GM18909 (cell line): ENCODE data around the gene SLC41A3.

Experiments
- ATAC-seq: cut with Tn5 transposase; IDR thresholded peaks from one replicate; pipeline ENCODE4 v1.9.1; 2021; ENCODE audit warnings: mild to moderate bottlenecking; ENCODE audit not compliant: unreplicated experiment, poor library complexity

Gene SLC41A3

GRCh38 chr3:126083913-126084767 lies at the start of gene SLC41A3:
Gene SLC41A3, minus strand, starts transcription at chr3:126084124. Its CDS starts 15,905 bp downstream, at chr3:126068219.
- peak; percentile 95 for ATAC-seq

GRCh38 chr3:126133606-126134005 lies 49.7 kb upstream of the SLC41A3 start:
- ATAC-seq: no peak

DNA sequence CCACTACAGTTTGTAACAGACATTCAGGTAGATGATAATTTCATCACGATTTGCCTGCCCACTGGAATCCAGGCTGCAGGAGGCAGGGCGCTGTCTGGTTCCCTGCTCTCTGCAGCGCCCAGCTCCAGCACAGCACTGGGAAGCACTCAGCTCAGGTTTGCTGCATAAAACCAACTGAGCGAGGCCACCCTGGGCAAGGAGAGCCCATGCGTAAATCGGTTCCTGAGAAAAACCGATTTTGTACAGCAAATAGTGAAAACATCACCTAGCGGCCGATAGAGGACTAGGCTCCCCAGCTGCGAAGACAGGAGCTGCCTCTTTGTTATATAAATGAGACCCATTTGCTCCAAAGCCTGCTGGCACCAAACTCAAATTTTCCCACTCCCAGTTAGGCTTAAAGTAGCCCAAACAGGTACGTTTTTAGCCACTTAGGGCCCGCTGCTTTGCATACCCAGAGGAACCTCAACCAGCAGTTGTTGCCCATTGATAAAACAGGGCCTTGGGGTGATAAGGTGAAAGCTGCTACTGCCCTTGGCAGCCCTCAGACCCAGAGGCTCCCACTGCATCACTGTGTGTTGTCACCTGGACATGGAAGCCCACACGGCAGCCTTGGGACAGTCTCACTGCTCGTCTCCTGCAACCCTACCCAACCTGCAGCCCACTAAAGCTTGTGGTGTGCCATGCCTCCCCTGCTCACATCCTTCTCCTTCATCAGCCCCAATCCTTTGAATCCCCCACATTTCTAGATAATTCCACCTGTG lies 49.0 kb upstream of the SLC41A3 start:
- ATAC-seq: no peak

GRCh38 chr3:126131881-126132750 lies 48.2 kb upstream of the SLC41A3 start:
- ATAC-seq: no peak

DNA sequence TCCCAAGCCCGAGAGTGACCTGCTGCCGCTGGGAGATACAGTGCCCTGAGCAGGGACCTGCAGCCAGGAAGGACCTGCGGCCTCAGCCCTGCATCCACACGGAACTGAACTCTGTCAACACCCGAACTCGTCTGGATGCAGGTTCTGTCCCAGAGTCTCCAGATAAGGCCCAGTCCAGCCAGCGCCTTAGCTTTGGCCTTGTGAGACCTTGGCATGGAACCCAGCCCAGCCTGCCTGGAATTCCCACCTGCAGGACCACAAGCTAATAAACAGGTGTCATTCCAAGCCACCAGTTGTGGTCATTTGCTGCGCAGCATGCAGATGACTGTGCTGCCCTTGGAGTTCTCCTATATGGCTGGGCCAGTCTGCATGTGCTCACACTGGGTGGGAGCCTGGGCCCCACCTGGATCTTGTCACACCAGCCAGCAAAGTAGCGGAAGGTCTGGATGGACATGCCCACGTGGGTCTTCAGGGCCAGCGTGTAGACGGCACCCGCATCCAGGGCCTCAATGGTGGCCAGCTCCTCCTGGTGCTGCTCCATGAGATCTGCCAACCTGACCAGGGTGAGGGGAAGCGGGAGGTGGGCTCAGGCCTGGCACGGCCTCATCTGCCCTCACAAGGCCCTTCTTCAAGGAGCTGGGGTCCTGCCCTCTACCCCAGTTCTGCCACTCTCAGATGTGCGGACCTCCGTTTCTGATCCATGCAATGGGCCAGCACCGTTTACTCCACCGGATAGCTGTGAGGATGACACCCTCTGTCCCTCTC lies 47.2 kb upstream of the SLC41A3 start:
- ATAC-seq: no peak

DNA sequence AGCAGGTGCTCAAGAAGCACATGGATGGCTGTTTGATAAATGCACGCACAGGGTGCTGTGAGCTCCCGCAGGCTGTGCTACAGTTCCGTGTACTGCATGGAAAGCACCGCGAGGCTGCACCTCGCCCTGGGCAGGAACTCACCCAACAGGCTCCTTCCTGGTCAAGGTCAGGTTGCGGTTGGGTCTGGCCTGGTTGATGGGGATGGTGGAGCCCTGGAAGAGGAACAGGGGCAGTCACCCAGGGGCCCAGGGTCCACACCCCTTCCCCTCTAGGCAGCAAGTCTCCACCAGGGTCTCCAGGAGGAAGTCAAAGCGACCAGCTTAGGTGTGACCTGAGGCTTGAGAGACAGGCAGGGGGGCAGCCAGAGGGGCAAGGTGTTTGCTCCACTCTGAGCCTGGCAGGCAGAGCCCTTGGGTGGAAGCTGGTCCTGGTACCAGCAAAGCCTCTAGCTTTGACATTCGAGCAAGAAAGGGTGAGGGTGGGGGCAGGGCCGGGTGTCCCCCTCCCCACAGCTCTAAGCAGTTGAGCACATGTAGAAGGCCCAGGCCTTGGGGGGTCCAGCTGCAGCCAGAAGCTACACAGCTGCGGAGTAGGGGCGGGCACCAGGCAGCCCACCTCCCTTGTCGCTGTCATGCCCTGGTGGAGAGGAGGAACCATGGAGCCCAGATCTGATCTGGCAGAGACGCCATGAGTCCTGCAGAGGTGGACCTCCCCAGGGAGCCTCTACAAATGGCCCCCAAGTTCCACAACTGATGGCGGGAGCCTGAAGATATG lies 46.3 kb upstream of the SLC41A3 start:
- no peak for ATAC-seq

DNA sequence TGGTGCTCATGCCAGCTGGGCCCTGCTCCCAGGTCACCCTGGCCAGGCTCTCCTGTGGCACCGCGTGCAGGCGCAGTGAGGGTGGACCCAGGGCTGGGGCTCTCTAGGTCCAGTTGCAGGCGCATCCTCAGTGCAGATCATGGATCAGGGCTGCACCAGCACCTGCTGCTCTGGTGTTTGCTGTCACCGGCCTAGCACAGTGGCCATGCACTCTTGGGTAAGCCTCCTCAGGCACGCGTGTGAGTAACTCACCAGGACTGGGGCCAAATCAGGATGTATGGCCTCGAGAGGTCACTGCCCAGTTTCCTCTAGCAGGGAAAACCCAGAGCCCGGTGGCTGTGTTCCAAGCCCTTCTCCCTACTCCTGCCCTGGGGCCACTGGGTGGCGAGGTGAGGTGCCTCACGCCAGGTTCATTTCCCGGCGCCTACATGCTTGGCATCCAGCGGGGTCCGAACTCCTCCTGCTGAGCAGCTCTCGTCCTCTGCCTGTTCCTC lies 45.5 kb upstream of the SLC41A3 start:
- ATAC-seq: no peak

DNA sequence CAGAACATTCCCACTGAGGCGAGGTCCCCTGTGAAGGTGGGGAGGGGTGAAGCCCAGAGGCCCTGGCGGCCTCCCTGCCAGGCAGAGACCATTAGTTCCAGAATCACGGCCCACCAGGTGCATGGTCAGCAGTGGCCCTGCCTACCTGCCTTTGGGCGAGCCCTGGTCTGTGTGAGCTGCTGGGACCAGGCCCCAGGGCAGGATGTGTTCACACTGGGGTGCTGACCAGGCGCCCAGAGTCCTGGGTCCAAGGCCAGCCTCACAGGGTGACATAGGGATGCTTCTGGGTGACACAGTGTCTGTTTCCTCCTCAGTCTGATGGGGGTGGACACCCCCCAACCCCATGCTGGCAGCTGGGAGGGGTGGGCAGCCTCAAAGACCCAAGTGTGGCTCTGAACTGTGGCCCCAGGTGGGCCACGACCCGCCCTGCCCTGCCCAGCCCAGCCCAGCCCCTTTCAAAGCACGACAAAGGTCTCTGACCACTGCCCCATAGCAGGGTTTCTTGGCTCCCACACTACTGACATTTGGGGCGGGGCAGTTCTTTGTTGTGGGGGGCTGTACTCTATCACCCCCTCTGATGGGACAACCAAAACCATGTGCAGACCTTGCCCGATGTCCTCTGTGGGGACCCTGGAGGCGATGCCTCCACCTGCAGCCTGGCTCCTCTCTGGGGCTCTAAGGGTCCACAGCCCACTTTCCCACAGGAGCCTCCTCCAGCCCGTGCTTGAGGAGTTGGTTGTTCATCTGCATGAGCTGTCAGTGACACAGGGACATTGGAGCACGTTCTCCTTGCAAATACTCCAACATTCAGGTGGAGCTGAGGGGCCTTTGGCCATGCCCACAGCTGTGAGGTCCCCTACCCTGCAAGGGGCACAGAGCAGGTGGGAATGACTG lies 44.8 kb upstream of the SLC41A3 start:
- no peak for ATAC-seq

- ATAC-seq: no peak
Observed at GRCh38 chr3:126127904-126128303, 44.0 kb upstream of the SLC41A3 start.

DNA sequence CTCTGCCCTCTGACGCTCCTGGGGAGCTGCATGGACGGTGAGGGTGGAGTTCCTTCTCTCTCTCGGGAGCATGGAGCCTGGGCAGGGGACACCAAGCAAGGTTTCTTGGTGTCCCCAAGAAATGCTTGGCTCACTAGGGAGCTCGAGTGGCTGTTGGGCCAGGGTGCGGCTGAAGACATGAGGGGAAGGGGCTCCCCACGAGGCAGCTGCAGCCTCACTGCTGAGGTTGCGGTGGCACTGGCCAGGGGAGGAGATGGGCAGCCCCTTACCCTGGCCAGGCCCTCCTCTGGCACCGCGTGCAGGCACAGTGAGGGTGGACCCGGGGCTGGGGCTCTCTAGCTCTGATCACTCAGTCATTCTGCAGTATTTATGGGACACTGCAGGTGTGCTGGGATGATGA lies 43.5 kb upstream of the SLC41A3 start:
- no peak for ATAC-seq

DNA sequence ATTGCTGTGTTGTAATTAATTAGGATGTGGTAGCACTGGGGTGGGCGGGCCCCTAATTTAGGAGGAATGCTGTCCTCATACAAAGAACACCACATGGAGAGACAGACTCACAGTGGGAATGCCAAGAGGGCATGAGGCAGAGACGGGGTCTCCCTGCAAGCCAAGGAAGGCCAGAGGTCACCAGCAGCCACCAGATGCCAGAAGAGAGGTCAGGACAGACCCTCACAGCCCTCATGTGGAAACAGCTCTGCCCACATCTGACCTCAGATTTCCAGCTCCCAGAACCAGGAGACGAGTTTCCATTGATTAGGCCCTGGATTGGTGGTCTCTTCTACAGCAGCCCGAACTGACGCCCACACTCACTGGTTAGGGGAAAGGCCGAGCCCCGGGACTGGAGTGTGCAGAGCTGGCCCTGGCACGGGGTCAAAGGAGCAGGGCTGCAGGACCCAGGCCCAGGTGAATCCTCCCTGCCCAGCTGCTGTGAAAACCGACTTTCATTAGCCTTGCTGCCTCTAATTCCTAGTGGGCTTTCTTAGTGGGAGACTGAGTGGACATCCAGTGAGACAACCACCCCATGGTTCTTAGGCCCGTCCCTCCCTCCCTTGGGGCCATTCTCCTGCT lies 43.0 kb upstream of the SLC41A3 start:
- no peak for ATAC-seq

DNA sequence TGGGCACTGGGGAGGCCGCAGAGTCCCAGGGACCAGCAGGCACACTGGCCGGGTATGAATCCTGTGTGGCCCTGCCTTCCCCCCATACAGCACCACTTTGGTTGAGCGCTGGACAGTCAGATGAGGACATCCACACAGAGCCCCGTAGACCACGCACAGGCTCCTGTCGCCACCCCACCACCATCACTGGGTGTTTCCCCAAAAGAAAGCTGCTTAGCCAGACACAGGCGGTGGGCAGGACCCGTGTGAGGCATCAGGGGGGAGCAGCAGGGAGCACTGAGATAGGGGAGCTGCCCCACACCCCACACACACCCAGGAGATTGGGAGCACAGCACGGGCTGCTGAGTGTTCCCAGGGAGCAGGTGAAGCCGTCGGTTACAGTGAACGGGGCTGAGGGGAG lies 42.4 kb upstream of the SLC41A3 start:
- no peak for ATAC-seq

GRCh38 chr3:126125781-126126251 lies 41.9 kb upstream of the SLC41A3 start:
- ATAC-seq: no peak

DNA sequence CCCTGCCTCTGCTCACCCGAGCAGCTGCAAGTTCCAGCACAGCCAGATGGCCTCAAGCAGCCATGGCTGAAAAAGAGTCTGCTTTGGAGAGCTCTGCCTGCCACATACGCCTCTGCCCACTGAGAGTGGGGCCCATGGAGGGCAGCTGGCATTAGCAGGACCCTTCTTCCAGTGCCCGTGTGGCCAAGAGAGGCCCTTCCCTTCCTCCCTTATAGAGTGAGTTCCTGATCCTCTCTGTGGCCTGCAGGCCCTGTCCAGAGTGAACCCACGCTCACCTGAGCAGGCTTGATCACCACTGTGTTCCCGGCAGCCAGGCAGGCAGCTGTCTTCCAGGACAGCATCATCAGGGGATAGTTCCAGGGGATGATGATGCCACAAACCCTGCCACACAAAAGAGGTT lies 41.4 kb upstream of the SLC41A3 start:
- no peak for ATAC-seq

GRCh38 chr3:126124896-126125295 lies 41.0 kb upstream of the SLC41A3 start:
- no peak for ATAC-seq

DNA sequence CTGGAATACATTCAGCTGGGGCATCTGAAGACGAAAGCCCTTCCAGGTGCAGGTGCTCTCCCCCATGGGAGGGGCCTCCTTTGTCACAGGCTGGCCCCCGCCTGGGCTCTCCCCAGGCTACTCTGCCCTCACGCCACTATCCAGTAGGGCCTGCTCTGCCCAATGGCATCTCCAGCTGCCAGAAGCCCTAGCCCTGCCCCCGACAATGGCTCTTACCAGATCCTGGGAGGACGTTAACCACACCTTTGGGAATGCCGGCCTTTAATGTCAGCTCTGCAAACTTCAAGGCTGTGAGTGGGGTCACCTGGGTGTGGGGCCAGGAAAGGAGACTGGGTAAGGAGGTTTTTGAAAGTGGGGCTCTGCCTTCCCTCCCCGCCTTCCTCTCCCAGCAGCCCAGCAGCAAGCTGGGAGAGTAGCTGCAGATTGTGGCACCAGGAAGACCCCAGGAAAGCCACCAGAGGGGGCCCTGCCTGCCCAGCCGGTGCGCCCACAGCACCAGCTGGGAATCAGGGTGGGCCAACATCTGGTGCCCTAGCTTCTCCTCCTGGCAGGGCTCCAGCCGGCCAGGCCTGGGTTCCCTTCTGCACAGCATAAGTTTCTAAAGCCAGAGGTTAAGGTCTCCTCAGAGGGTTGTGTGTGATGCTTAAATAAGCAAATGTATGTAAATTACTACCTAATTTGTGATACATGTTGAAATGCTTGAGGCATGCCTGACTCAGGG lies 40.4 kb upstream of the SLC41A3 start:
- ATAC-seq: no peak

DNA sequence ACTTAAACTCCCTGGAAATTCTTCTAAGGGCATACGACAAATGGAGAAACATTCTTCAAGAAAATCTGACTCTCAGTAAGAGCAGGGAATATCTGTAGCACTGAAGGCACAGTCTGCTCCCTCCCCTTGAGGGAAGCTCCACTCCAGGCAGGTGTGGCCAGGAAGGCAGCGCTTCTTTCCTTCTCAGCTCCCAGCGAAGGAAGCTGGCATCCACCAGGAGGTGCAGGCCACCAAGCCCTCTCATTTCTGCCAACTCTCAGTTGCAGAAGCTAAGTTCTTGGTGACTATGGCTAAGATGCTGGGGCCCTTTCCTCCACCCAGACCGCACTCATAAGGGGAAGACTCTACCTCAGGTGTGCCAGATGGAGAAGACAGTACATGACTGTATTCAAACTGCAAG lies 37.7 kb upstream of the SLC41A3 start:
- no peak for ATAC-seq
